ENCODE measurements around the gene FBXO46. TPM values are rescaled to one million over a fixed set of nuclear protein-coding genes. Genes with fewer than 3 reads are reported as not detected.

FBXO46 gene
- total RNA-seq, 4 donors from 2014 or later = 8.3 to 25.2 (median 19.7) TPM

DNA sequence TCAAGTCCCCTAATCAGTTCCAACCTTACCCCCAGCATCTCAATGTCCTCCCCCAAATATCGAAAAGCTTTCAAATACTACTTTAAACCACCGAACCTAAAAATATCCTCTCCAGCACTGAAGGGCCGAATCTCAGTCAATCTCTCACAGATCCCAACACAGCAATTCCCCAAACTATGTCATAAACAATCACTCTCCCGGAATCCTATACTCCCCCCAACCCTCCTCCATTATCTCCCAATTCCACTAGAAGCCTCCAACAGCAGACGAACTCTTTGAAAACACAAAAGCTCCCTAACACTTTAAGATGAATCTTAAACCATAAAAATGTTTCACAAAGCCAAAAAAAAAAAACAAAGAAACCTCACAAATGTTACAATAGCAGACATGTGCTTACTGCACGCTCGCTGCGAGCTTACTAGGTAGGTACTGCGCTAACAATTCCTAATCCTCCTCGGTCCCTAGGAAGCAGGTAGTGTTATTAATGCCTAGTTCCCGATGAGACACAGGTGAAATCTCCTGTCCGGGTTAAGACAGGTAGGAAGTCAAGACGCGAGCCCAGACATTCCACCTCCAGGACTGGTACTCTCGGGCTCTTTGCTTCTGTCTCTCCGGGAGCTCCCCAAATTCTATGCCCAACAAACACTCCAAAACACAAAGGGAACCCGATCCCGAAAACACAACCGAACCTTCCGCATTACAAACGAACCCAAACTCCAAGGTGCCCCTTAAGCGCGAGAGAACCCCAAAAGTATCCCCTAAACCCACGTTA is 14.2 kb downstream of the FBXO46 start:
- peak overlapping the region; percentile 87 to 95 (median 91) for H3K27ac ChIP-seq
- H3K36me3 ChIP-seq = peaks cover 0 to 18% (median 0%) of the 10 kb centered on the region in 3 donors
- peak in 2 of 3 donors; percentile 40 to 57 for DNase-seq
- TF ChIP-seq POLR2A (IDR thresholded peaks at IDR 0.05) = no peak
- TF ChIP-seq, protein P1, sequence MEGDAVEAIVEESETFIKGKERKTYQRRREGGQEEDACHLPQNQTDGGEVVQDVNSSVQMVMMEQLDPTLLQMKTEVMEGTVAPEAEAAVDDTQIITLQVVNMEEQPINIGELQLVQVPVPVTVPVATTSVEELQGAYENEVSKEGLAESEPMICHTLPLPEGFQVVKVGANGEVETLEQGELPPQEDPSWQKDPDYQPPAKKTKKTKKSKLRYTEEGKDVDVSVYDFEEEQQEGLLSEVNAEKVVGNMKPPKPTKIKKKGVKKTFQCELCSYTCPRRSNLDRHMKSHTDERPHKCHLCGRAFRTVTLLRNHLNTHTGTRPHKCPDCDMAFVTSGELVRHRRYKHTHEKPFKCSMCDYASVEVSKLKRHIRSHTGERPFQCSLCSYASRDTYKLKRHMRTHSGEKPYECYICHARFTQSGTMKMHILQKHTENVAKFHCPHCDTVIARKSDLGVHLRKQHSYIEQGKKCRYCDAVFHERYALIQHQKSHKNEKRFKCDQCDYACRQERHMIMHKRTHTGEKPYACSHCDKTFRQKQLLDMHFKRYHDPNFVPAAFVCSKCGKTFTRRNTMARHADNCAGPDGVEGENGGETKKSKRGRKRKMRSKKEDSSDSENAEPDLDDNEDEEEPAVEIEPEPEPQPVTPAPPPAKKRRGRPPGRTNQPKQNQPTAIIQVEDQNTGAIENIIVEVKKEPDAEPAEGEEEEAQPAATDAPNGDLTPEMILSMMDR (IDR thresholded peaks at IDR 0.05) = no peak
- peaks cover 0 to 23% (median 3%) of the 10 kb centered on the region in 4 donors for H3K4me1 ChIP-seq
- H3K4me3 ChIP-seq = peak overlapping the region; percentile 51 to 66 (median 58)
- H3K27me3 ChIP-seq = no peaks in the 10 kb centered on the region
- no peaks in the 10 kb centered on the region for H3K9me3 ChIP-seq

DNA sequence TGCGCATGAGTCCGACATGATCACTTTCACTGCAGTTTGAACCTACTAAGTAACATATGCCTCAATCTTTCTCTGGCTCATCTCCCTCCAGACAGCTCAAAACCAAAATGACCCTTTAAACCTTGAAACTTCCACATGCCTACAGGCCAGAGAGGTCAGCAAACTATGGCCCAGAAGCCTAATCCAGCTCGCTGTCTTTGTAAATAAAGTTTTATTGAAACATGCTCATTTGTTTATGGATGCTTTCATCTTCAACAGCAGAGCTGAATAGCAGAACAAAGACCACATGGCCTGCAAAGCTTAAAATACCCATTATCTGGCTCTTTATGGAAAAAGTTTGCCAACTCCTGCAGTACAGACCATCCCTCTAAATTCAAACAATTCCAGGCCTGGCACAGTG is 15.6 kb downstream of the FBXO46 start:
- H3K4me3 ChIP-seq = no peak overlapping the region
- no peak overlapping the region for H3K27ac ChIP-seq
- no peak for DNase-seq
- TF ChIP-seq, protein P1 (IDR thresholded peaks at IDR 0.05) = no peak
- TF ChIP-seq POLR2A (IDR thresholded peaks at IDR 0.05) = no peak
- H3K36me3 ChIP-seq = peaks cover 0 to 23% (median 0%) of the 10 kb centered on the region in 3 donors
- H3K4me1 ChIP-seq = peaks cover 0 to 16% (median 3%) of the 10 kb centered on the region in 4 donors
- no peaks in the 10 kb centered on the region for H3K27me3 ChIP-seq
- H3K9me3 ChIP-seq = no peaks in the 10 kb centered on the region

GRCh38 chr19:45713141-45713540 is 17.6 kb downstream of the FBXO46 start:
- TF ChIP-seq, protein P1 (IDR thresholded peaks at IDR 0.05) = no peak
- no peak for TF ChIP-seq POLR2A (IDR thresholded peaks at IDR 0.05)
- Histone ChIP-seq H3K27ac (no peak overlapping the region), H3K9me3 (no peaks in the 10 kb centered on the region), H3K36me3 (peaks cover 0 to 23% (median 0%) of the 10 kb centered on the region in 3 donors), H3K27me3 (no peaks in the 10 kb centered on the region), H3K4me1 (peaks cover 0 to 11% (median 3%) of the 10 kb centered on the region in 4 donors), H3K4me3 (no peak overlapping the region)
- no peak for DNase-seq

DNA sequence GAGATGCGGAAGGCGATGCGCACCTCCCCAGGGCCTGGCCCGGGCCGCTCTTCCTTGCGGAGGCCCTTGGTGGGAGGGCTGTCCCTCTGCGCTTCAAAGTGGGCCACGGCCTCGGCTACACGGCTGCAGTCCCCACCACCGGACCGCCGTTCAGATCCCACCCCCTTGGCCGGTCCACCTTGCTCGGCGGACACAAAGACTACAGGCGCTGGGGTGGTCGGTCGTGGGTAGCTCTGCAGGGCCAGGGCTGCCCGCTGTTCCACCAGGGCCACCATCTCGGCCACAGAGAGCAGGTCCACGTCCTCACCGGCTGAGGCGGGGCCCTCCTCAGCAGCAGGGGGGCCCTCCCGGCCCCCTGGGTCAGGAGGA is 18.0 kb downstream of the FBXO46 start:
- H3K36me3 ChIP-seq = peaks cover 0 to 23% (median 0%) of the 10 kb centered on the region in 3 donors
- no peak for DNase-seq
- no peak overlapping the region for H3K4me3 ChIP-seq
- H3K27me3 ChIP-seq = no peaks in the 10 kb centered on the region
- peaks cover 0 to 8% (median 3%) of the 10 kb centered on the region in 4 donors for H3K4me1 ChIP-seq
- H3K9me3 ChIP-seq = no peaks in the 10 kb centered on the region
- TF ChIP-seq POLR2A (IDR thresholded peaks at IDR 0.05) = no peak
- TF ChIP-seq, protein P1 (IDR thresholded peaks at IDR 0.05) = no peak
- no peak overlapping the region for H3K27ac ChIP-seq

DNA sequence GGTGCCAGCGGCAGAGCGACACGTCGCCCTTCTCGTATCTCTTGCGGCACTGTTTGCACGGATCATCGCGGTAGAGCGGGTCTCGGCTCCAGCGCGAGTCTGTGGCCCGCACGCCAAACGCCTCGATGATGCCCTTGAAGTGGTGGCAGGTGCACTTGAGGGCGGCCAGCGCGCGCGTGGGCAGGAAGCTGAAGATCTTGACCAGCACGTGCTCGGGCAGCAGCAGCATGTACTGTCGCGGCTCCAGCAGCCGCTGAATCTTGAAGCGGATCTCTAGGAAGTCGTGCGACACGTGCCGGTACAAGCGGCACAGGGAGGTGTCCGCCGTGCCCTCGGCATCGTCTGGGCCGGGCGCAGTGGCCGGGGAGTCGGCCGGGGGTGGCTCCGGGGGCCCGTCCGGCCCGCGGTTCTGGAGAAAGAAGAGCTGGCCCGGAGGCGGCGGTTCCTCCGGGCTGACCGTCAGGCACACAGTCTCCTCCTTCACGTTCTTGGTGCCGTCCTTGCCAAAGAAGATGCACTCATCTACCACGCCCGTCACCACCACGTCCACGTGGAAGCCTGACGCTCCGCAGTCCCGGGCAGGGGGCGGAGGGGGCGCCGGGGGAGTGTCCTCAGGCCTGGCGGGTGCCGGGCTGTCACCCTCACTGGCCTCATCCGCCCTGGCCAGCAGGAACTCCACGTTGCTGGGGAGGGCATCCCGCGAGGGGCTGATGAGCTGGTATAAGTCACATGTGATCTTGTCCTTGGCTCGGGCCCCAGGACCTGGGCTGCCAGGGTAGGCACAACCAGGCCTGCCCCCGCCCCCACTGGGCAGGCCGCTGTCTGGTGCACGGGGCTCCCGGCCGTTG is 18.6 kb downstream of the FBXO46 start:
- Histone ChIP-seq H3K9me3 (no peaks in the 10 kb centered on the region), H3K27ac (no peak overlapping the region), H3K36me3 (peaks cover 0 to 23% (median 0%) of the 10 kb centered on the region in 3 donors), H3K4me1 (peaks cover 0 to 8% (median 3%) of the 10 kb centered on the region in 4 donors), H3K4me3 (no peak overlapping the region), H3K27me3 (no peaks in the 10 kb centered on the region)
- DNase-seq = no peak
- TF ChIP-seq, protein P1 (IDR thresholded peaks at IDR 0.05) = no peak
- no peak for TF ChIP-seq POLR2A (IDR thresholded peaks at IDR 0.05)

Data from Peyer's patch (tissue), 4 donors.